ENCODE results near the gene SDSL.

The SDSL gene

GRCh38 chr12:113424915-113425823, 3.0 kb downstream of the SDSL start:
- no peaks in the 10 kb centered on the region for H3K9me2 ChIP-seq (replicated peaks; ENCODE audit: control insufficient read depth, low read length)
- H3F3A ChIP-seq (ENCODE audit: control insufficient read depth, insufficient read depth), result no peaks in the 10 kb centered on the region
- no peaks in the 10 kb centered on the region for H4K20me1 ChIP-seq (ENCODE audit: control insufficient read depth, insufficient read depth, low read depth, low read length)
- H3K27me3 ChIP-seq (ENCODE audit: control insufficient read depth, low read length), result peaks cover 42% of the 10 kb centered on the region
- H3K4me1 ChIP-seq (ENCODE audit: control insufficient read depth, low read length), result peaks cover 24% of the 10 kb centered on the region
- no peaks in the 10 kb centered on the region for H3K36me3 ChIP-seq (ENCODE audit: control insufficient read depth, low read length)
- peak overlapping the region; percentile 64; the same call in 1 of the 2 replicates for H3K4me2 ChIP-seq (ENCODE audit: low read length)
- no peak overlapping the region for H3K27ac ChIP-seq (ENCODE audit: low read depth, low read length)
- TF ChIP-seq EZH2phosphoT487 (IDR thresholded peaks at IDR 0.05; ENCODE audit: borderline replicate concordance, low read length) (no peak), CTCF (IDR thresholded peaks at IDR 0.05; ENCODE audit: low read depth, low read length, poor library complexity, severe bottlenecking) (peak; percentile 97)
- peaks cover 3% of the 10 kb centered on the region; the same call in 1 of the 2 replicates for H3K9me3 ChIP-seq (ENCODE audit: control insufficient read depth, insufficient read depth, low read length)
- no peak overlapping the region for H3K4me3 ChIP-seq (ENCODE audit: low read length)
- H3K79me2 ChIP-seq (ENCODE audit: control insufficient read depth, low read length), result no peaks in the 10 kb centered on the region

GRCh38 chr12:113425960-113426453, 3.8 kb downstream of the SDSL start:
- Histone ChIP-seq H3K4me2 (ENCODE audit: low read length) (peak overlapping the region; percentile 64), H3K27me3 (ENCODE audit: control insufficient read depth, low read length) (peaks cover 44% of the 10 kb centered on the region), H4K20me1 (ENCODE audit: control insufficient read depth, insufficient read depth, low read depth, low read length) (no peaks in the 10 kb centered on the region), H3K79me2 (ENCODE audit: control insufficient read depth, low read length) (no peaks in the 10 kb centered on the region), H3K4me3 (ENCODE audit: low read length) (peak overlapping the region; percentile 30; the same call in 1 of the 2 replicates), H3K9me2 (replicated peaks; ENCODE audit: control insufficient read depth, low read length) (no peaks in the 10 kb centered on the region), H3F3A (ENCODE audit: control insufficient read depth, insufficient read depth) (no peaks in the 10 kb centered on the region), H3K36me3 (ENCODE audit: control insufficient read depth, low read length) (no peaks in the 10 kb centered on the region), H3K27ac (ENCODE audit: low read depth, low read length) (no peak overlapping the region), H3K9me3 (ENCODE audit: control insufficient read depth, insufficient read depth, low read length) (peaks cover 3% of the 10 kb centered on the region; the same call in 1 of the 2 replicates), H3K4me1 (ENCODE audit: control insufficient read depth, low read length) (peaks cover 24% of the 10 kb centered on the region)
- TF ChIP-seq CTCF (IDR thresholded peaks at IDR 0.05; ENCODE audit: low read depth, low read length, poor library complexity, severe bottlenecking) (no peak), EZH2phosphoT487 (IDR thresholded peaks at IDR 0.05; ENCODE audit: borderline replicate concordance, low read length) (no peak)

- Histone ChIP-seq H3K27me3 (ENCODE audit: control insufficient read depth, low read length) (peaks cover 36% of the 10 kb centered on the region), H3K79me2 (ENCODE audit: control insufficient read depth, low read length) (no peaks in the 10 kb centered on the region), H4K20me1 (ENCODE audit: control insufficient read depth, insufficient read depth, low read depth, low read length) (no peaks in the 10 kb centered on the region), H3F3A (ENCODE audit: control insufficient read depth, insufficient read depth) (no peaks in the 10 kb centered on the region), H3K4me3 (ENCODE audit: low read length) (no peak overlapping the region), H3K9me2 (replicated peaks; ENCODE audit: control insufficient read depth, low read length) (no peaks in the 10 kb centered on the region), H3K4me2 (ENCODE audit: low read length) (no peak overlapping the region), H3K36me3 (ENCODE audit: control insufficient read depth, low read length) (no peaks in the 10 kb centered on the region), H3K9me3 (ENCODE audit: control insufficient read depth, insufficient read depth, low read length) (peaks cover 3% of the 10 kb centered on the region; the same call in 1 of the 2 replicates), H3K27ac (ENCODE audit: low read depth, low read length) (no peak overlapping the region), H3K4me1 (ENCODE audit: control insufficient read depth, low read length) (peaks cover 14% of the 10 kb centered on the region)
- TF ChIP-seq CTCF (IDR thresholded peaks at IDR 0.05; ENCODE audit: low read depth, low read length, poor library complexity, severe bottlenecking) (no peak), EZH2phosphoT487 (IDR thresholded peaks at IDR 0.05; ENCODE audit: borderline replicate concordance, low read length) (no peak)
Measured at GRCh38 chr12:113427882-113428281, 5.7 kb downstream of the SDSL start.
